Measurements from ENCODE around the gene TGFB1.

Gene TGFB1

GRCh38 chr19:41344162-41344561 lies 9.6 kb downstream of the TGFB1 start:
- DNase-seq (ENCODE audit: low read depth, low spot score): no peak

- DNase-seq (ENCODE audit: low read depth, low spot score): no peak
These were observed 11.8 kb downstream of the TGFB1 start for GRCh38 chr19:41341669-41342490.

GRCh38 chr19:41339936-41340335 lies 13.8 kb downstream of the TGFB1 start:
- peak; percentile 53 for DNase-seq (ENCODE audit: low read depth, low spot score)

- DNase-seq (ENCODE audit: low read depth, low spot score): no peak
These were observed 18.3 kb downstream of the TGFB1 start for GRCh38 chr19:41335467-41335866.

- DNase-seq (ENCODE audit: low read depth, low spot score): no peak
These were observed 18.9 kb downstream of the TGFB1 start for GRCh38 chr19:41334793-41335192.

GRCh38 chr19:41332468-41332867 lies 21.3 kb downstream of the TGFB1 start:
- no peak for DNase-seq (ENCODE audit: low read depth, low spot score)

GRCh38 chr19:41332000-41332399 lies 21.7 kb downstream of the TGFB1 start:
- DNase-seq (ENCODE audit: low read depth, low spot score): no peak

GRCh38 chr19:41330946-41331678 lies 22.6 kb downstream of the TGFB1 start:
- no peak for DNase-seq (ENCODE audit: low read depth, low spot score)

- DNase-seq (ENCODE audit: low read depth, low spot score): no peak
These were observed 23.2 kb downstream of the TGFB1 start for GRCh38 chr19:41330481-41330880.

- DNase-seq (ENCODE audit: low read depth, low spot score): no peak
These were observed 24.9 kb downstream of the TGFB1 start for GRCh38 chr19:41328842-41329225.

- no peak for DNase-seq (ENCODE audit: low read depth, low spot score)
These were observed 25.4 kb downstream of the TGFB1 start for GRCh38 chr19:41328157-41328841.

GRCh38 chr19:41327576-41328156 lies 26.1 kb downstream of the TGFB1 start:
- DNase-seq (ENCODE audit: low read depth, low spot score): peak; percentile 72

GRCh38 chr19:41327076-41327575 lies 26.6 kb downstream of the TGFB1 start:
- peak; percentile 26 for DNase-seq (ENCODE audit: low read depth, low spot score)

GRCh38 chr19:41325947-41326706 lies 27.6 kb downstream of the TGFB1 start:
- peak; percentile 80 for DNase-seq (ENCODE audit: low read depth, low spot score)

- no peak for DNase-seq (ENCODE audit: low read depth, low spot score)
These were observed 28.1 kb downstream of the TGFB1 start for GRCh38 chr19:41325640-41325946.

- peak; percentile 83 for DNase-seq (ENCODE audit: low read depth, low spot score)
These were observed 28.6 kb downstream of the TGFB1 start for GRCh38 chr19:41324921-41325639.

- peak; percentile 38 for DNase-seq (ENCODE audit: low read depth, low spot score)
These were observed 29.5 kb downstream of the TGFB1 start for GRCh38 chr19:41324231-41324702.

- DNase-seq (ENCODE audit: low read depth, low spot score): peak; percentile 98
These were observed 30.1 kb downstream of the TGFB1 start for GRCh38 chr19:41323430-41324125.

- peak; percentile 52 for DNase-seq (ENCODE audit: low read depth, low spot score)
These were observed 30.7 kb downstream of the TGFB1 start for GRCh38 chr19:41323023-41323422.

- no peak for DNase-seq (ENCODE audit: low read depth, low spot score)
These were observed 31.3 kb downstream of the TGFB1 start for GRCh38 chr19:41322451-41322850.
